ENCODE measurements around the gene DPP8. TPM values are rescaled to one million over a fixed set of nuclear protein-coding genes. Genes with fewer than 3 reads are reported as not detected.

DPP8 gene
- total and polyA plus RNA-seq, 2 donors: 12.5 to 21.8 TPM

DNA sequence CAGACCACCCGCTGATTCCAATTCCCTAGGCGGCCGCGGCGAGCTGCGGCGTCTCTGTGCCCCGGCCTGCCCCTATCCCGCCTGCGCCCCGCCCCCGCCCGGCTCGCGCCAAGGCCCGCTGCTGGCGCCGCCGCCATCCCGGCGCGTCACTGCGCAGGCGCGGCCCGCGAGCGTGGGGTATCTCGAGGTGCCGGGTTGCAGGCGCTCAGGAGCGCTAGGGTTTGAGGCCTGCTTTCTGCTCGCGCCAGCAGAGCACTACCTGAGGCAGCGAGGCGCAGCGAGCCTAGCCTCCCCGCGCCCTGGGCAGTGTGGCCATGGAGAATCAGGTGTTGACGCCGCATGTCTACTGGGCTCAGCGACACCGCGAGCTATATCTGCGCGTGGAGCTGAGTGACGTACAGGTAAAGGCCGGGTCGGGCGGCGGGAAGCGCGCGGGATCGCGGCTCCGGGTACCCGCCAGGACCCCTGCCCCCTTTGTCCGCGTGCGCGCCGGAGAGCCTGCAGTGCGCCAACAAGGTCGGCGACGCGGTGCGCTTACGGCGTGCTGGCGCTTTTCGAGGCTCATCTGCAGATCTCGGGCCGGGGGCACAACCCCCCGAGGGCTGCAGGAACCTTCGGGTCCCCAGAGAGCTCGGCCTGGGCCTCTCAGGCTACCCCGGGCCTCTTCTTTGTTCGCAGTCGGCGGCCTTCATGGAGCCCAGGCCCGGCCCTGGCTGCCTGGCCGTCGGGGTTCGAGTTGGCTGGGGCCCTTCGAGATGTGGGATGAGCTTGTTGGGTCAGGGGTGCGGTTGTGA lies 13.0 kb upstream of the DPP8 start, which contains the start of gene HACD3:
HACD3 (plus strand) TSS at position 146 of the 794 bp plus-strand sequence; CDS start at position 315, 169 bp downstream.
- WGBS: under 1% methylated on average over 88 of the region's 88 CpGs
- Histone ChIP-seq H3K27ac (ENCODE audit: low read depth in 1 of 2, low read length in 1 of 2) (peak within 1 kb of the TSS; percentile 90 to 91), H3K4me3 (ENCODE audit: low read length in 2 of 2) (peak within 1 kb of the TSS; percentile 76 to 87), H3K27me3 (ENCODE audit: control insufficient read depth in 2 of 2, insufficient read depth in 1 of 2, low read length in 1 of 2) (no peaks in the 10 kb centered on the region), H3K36me3 (ENCODE audit: control insufficient read depth in 2 of 2, insufficient read depth in 2 of 2, low read length in 1 of 2) (no peaks in the 10 kb centered on the region), H3K9me3 (ENCODE audit: control insufficient read depth in 2 of 2, insufficient read depth in 1 of 2, low read length in 1 of 2) (no peaks in the 10 kb centered on the region), H3K4me1 (ENCODE audit: control insufficient read depth in 2 of 2, insufficient read depth in 2 of 2, low read length in 2 of 2) (peaks cover 8 to 14% of the 10 kb centered on the region in 2 donors)
- peak; percentile 55 to 93 (median 80) for DNase-seq (ENCODE audit: low read depth in 6 of 9, low spot score in 9 of 9)

DNA sequence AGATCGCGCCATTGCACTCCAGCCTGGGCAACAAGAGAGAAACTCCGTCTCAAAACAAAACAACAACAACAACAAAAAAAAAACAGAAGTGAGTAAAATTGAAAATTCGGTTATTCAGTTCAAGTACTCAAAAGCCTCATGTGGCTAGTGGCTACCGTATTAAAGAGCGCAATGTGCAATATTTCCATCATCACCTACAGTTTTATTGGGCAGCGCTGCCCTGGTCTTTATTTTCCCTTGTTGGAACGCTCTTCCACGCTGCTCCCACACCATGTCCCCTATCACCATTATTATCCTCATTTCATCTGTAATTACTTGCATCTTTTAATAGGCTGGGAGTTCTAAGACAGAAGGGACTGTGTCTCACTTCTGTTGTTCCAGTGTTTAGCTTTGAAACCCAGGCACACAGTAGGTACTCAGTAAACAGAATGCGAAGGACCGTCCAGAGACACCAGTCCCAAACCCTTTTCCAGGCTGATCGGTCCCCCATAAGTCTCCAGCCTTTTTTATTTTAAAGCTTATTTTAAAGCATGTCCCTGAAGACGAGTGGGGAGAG lies 12.4 kb upstream of the DPP8 start:
- WGBS: 70% methylated on average over 13 of the region's 13 CpGs
- no peaks in the 10 kb centered on the region for H3K27me3 ChIP-seq (ENCODE audit: control insufficient read depth in 2 of 2, insufficient read depth in 1 of 2, low read length in 1 of 2)
- no peaks in the 10 kb centered on the region for H3K36me3 ChIP-seq (ENCODE audit: control insufficient read depth in 2 of 2, insufficient read depth in 2 of 2, low read length in 1 of 2)
- no peak for DNase-seq (ENCODE audit: low read depth in 6 of 9, low spot score in 9 of 9)
- peak overlapping the region in 1 of 2 donors; percentile 90 for H3K27ac ChIP-seq (ENCODE audit: low read depth in 1 of 2, low read length in 1 of 2)
- no peaks in the 10 kb centered on the region for H3K9me3 ChIP-seq (ENCODE audit: control insufficient read depth in 2 of 2, insufficient read depth in 1 of 2, low read length in 1 of 2)
- H3K4me1 ChIP-seq (ENCODE audit: control insufficient read depth in 2 of 2, insufficient read depth in 2 of 2, low read length in 2 of 2): peaks cover 8 to 14% of the 10 kb centered on the region in 2 donors
- peak overlapping the region; percentile 76 to 87 for H3K4me3 ChIP-seq (ENCODE audit: low read length in 2 of 2)

DNA sequence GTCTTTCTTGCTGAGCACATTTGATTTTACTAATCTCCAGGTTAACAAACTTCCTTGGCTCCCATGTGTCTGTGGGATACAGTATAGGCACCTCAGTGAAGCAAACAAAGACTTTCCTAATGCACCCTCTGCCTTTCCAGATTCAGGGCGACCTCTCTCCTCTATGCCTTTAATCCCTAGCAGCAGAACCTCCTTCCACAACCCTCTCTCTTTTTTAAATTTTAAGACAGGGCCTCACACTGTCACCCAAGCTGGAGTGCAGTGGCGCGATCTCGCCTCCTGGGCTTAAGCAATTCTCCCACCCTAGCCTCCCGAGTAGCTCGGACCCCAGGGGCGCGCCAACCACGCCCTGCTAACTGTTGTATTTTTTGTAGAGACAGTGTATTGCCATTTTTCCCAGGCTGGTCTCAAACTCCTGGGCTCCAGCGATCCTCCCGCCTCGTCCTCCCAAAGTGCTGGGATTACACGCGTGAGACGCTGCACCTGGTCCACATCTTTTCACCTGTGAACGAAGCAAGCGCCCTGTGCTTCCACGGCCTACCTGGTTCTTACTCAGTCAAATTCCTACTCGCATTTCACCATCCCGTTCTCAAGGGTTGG lies 11.1 kb upstream of the DPP8 start:
- no peaks in the 10 kb centered on the region for H3K36me3 ChIP-seq (ENCODE audit: control insufficient read depth in 2 of 2, insufficient read depth in 2 of 2, low read length in 1 of 2)
- H3K4me3 ChIP-seq (ENCODE audit: low read length in 2 of 2): no peak overlapping the region
- H3K9me3 ChIP-seq (ENCODE audit: control insufficient read depth in 2 of 2, insufficient read depth in 1 of 2, low read length in 1 of 2): no peaks in the 10 kb centered on the region
- H3K27me3 ChIP-seq (ENCODE audit: control insufficient read depth in 2 of 2, insufficient read depth in 1 of 2, low read length in 1 of 2): no peaks in the 10 kb centered on the region
- H3K27ac ChIP-seq (ENCODE audit: low read depth in 1 of 2, low read length in 1 of 2): no peak overlapping the region
- 97% methylated on average over 20 of the region's 20 CpGs for WGBS
- H3K4me1 ChIP-seq (ENCODE audit: control insufficient read depth in 2 of 2, insufficient read depth in 2 of 2, low read length in 2 of 2): peaks cover 8 to 14% of the 10 kb centered on the region in 2 donors
- no peak for DNase-seq (ENCODE audit: low read depth in 6 of 9, low spot score in 9 of 9)

DNA sequence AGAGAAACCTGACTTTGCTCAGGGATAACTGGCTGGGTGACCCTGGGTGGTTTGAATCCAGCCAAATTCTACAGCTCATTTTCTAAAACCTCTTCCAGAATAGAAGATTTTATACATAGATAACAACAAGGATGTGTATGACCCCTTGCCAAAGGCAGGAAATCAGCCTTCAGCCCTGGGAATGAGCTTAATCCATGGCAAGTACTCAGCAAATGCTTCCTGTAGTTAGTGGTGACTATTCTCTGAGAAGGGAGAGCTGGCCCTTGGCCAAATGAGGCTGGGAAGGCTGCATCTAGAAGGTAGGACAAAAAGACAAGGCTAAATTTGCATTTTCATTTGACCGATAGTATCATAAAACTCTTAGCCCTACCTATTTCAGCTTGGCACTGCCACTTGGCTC lies 8.1 kb upstream of the DPP8 start:
- 98% methylated on average over 1 of the region's 1 CpG for WGBS
- DNase-seq (ENCODE audit: low read depth in 6 of 9, low spot score in 9 of 9): no peak
- H3K4me3 ChIP-seq (ENCODE audit: low read length in 2 of 2): no peak overlapping the region
- no peaks in the 10 kb centered on the region for H3K36me3 ChIP-seq (ENCODE audit: control insufficient read depth in 2 of 2, insufficient read depth in 2 of 2, low read length in 1 of 2)
- no peaks in the 10 kb centered on the region for H3K27me3 ChIP-seq (ENCODE audit: control insufficient read depth in 2 of 2, insufficient read depth in 1 of 2, low read length in 1 of 2)
- H3K4me1 ChIP-seq (ENCODE audit: control insufficient read depth in 2 of 2, insufficient read depth in 2 of 2, low read length in 2 of 2): peaks cover 4 to 5% of the 10 kb centered on the region in 2 donors
- H3K9me3 ChIP-seq (ENCODE audit: control insufficient read depth in 2 of 2, insufficient read depth in 1 of 2, low read length in 1 of 2): no peaks in the 10 kb centered on the region
- H3K27ac ChIP-seq (ENCODE audit: low read depth in 1 of 2, low read length in 1 of 2): no peak overlapping the region

- H3K27me3 ChIP-seq (ENCODE audit: control insufficient read depth in 2 of 2, insufficient read depth in 1 of 2, low read length in 1 of 2): no peaks in the 10 kb centered on the region
- H3K9me3 ChIP-seq (ENCODE audit: control insufficient read depth in 2 of 2, insufficient read depth in 1 of 2, low read length in 1 of 2): no peaks in the 10 kb centered on the region
- no peaks in the 10 kb centered on the region for H3K36me3 ChIP-seq (ENCODE audit: control insufficient read depth in 2 of 2, insufficient read depth in 2 of 2, low read length in 1 of 2)
- WGBS: 91% methylated on average over 10 of the region's 10 CpGs
- H3K4me1 ChIP-seq (ENCODE audit: control insufficient read depth in 2 of 2, insufficient read depth in 2 of 2, low read length in 2 of 2): no peaks in the 10 kb centered on the region
- DNase-seq (ENCODE audit: low read depth in 6 of 9, low spot score in 9 of 9): no peak
- H3K27ac ChIP-seq (ENCODE audit: low read depth in 1 of 2, low read length in 1 of 2): no peak overlapping the region
- H3K4me3 ChIP-seq (ENCODE audit: low read length in 2 of 2): no peak overlapping the region
Measured at GRCh38 chr15:65524226-65524625, 6.7 kb upstream of the DPP8 start.

- H3K4me3 ChIP-seq (ENCODE audit: low read length in 2 of 2): no peak overlapping the region
- DNase-seq (ENCODE audit: low read depth in 6 of 9, low spot score in 9 of 9): no peak
- H3K36me3 ChIP-seq (ENCODE audit: control insufficient read depth in 2 of 2, insufficient read depth in 2 of 2, low read length in 1 of 2): no peaks in the 10 kb centered on the region
- no peak overlapping the region for H3K27ac ChIP-seq (ENCODE audit: low read depth in 1 of 2, low read length in 1 of 2)
- H3K4me1 ChIP-seq (ENCODE audit: control insufficient read depth in 2 of 2, insufficient read depth in 2 of 2, low read length in 2 of 2): peaks cover 3 to 10% of the 10 kb centered on the region in 2 donors
- H3K9me3 ChIP-seq (ENCODE audit: control insufficient read depth in 2 of 2, insufficient read depth in 1 of 2, low read length in 1 of 2): peaks cover 0 to 8% of the 10 kb centered on the region in 2 donors
- H3K27me3 ChIP-seq (ENCODE audit: control insufficient read depth in 2 of 2, insufficient read depth in 1 of 2, low read length in 1 of 2): no peaks in the 10 kb centered on the region
- 96% methylated on average over 7 of the region's 7 CpGs for WGBS
Measured at GRCh38 chr15:65521350-65521749, 3.9 kb upstream of the DPP8 start.

DNA sequence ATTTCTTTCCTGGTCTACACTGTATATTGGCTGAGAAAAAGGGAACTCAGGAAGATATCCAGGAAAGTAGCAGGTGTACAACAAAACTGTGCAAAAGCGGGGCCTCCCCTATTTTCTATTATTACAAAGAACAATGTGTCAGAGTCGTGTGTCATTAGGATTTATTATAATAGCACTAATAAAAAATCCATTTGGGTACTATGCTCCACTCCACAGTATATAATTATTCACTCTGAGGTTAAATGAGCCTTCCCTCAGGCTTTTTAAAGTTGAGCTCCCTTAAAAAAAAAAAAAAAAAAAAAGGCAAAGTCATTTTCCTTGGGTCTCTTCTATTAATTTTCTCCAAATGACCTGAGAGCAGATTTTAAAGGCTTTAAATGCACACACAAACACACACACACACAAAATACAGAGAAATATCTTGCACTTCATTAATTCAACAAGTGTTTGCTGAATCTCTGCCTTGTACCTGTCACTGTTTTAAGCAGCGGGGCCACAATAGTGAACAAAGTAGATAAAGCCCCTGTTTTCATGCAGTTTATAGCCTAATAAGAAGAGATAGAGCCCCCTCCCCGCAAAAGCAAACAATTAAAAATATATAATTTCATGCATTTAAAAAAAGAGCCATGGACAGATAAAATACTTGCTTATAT lies 1.3 kb upstream of the DPP8 start:
- no peak for DNase-seq (ENCODE audit: low read depth in 6 of 9, low spot score in 9 of 9)
- H3K4me1 ChIP-seq (ENCODE audit: control insufficient read depth in 2 of 2, insufficient read depth in 2 of 2, low read length in 2 of 2): peaks cover 4 to 12% of the 10 kb centered on the region in 2 donors
- H3K27me3 ChIP-seq (ENCODE audit: control insufficient read depth in 2 of 2, insufficient read depth in 1 of 2, low read length in 1 of 2): no peaks in the 10 kb centered on the region
- 96% methylated on average over 4 of the region's 4 CpGs for WGBS
- no peak overlapping the region for H3K27ac ChIP-seq (ENCODE audit: low read depth in 1 of 2, low read length in 1 of 2)
- H3K9me3 ChIP-seq (ENCODE audit: control insufficient read depth in 2 of 2, insufficient read depth in 1 of 2, low read length in 1 of 2): peaks cover 0 to 8% of the 10 kb centered on the region in 2 donors
- no peak overlapping the region for H3K4me3 ChIP-seq (ENCODE audit: low read length in 2 of 2)
- H3K36me3 ChIP-seq (ENCODE audit: control insufficient read depth in 2 of 2, insufficient read depth in 2 of 2, low read length in 1 of 2): peaks cover 8 to 13% of the 10 kb centered on the region in 2 donors

GRCh38 chr15:65517866-65518207 lies 348 bp upstream of the DPP8 start:
- H3K4me3 ChIP-seq (ENCODE audit: low read length in 2 of 2): peak overlapping the region in 1 of 2 donors; percentile 70
- H3K9me3 ChIP-seq (ENCODE audit: control insufficient read depth in 2 of 2, insufficient read depth in 1 of 2, low read length in 1 of 2): peaks cover 0 to 8% of the 10 kb centered on the region in 2 donors
- no peak overlapping the region for H3K27ac ChIP-seq (ENCODE audit: low read depth in 1 of 2, low read length in 1 of 2)
- peak in 1 of 9 donors; percentile 9 for DNase-seq (ENCODE audit: low read depth in 6 of 9, low spot score in 9 of 9)
- H3K4me1 ChIP-seq (ENCODE audit: control insufficient read depth in 2 of 2, insufficient read depth in 2 of 2, low read length in 2 of 2): peaks cover 4 to 12% of the 10 kb centered on the region in 2 donors
- 52% methylated on average over 8 of the region's 8 CpGs for WGBS
- H3K36me3 ChIP-seq (ENCODE audit: control insufficient read depth in 2 of 2, insufficient read depth in 2 of 2, low read length in 1 of 2): peaks cover 8 to 13% of the 10 kb centered on the region in 2 donors
- H3K27me3 ChIP-seq (ENCODE audit: control insufficient read depth in 2 of 2, insufficient read depth in 1 of 2, low read length in 1 of 2): no peaks in the 10 kb centered on the region
